ENCODE data around the gene EIF5A.

Gene EIF5A

GRCh38 chr17:7354262-7354843 is 46.9 kb downstream of the EIF5A start:
- FAIRE-seq (no peak), DNase-seq (ENCODE audit: low spot score) (no peak)

- DNase-seq (ENCODE audit: low spot score) (no peak), FAIRE-seq (no peak)
Measured at GRCh38 chr17:7355053-7355452, 47.6 kb downstream of the EIF5A start, which contains the start of gene TMEM95. Gene TMEM95 (plus strand): TSS chr17:7355156. CDS start chr17:7355205, 49 bp downstream.

- FAIRE-seq (no peak), DNase-seq (ENCODE audit: low spot score) (no peak)
Measured at GRCh38 chr17:7355573-7355972, 48.1 kb downstream of the EIF5A start.

GRCh38 chr17:7356072-7356549 is 48.7 kb downstream of the EIF5A start:
- peak; percentile 67 for DNase-seq (ENCODE audit: low spot score)
- FAIRE-seq = peak; percentile 81

- FAIRE-seq = no peak
- DNase-seq (ENCODE audit: low spot score) = no peak
Measured at GRCh38 chr17:7356756-7357155, 49.3 kb downstream of the EIF5A start.

- DNase-seq (ENCODE audit: low spot score) (no peak), FAIRE-seq (no peak)
Measured at GRCh38 chr17:7357381-7357780, 50.0 kb downstream of the EIF5A start.

- no peak for FAIRE-seq
- DNase-seq (ENCODE audit: low spot score) = no peak
Measured at GRCh38 chr17:7361906-7362305, 54.5 kb downstream of the EIF5A start.
